K562 (cell line): Measurements from ENCODE around the gene ABHD12. TPM values are rescaled to one million over a fixed set of nuclear protein-coding genes. Genes with fewer than 3 reads are reported as not detected.
A peak's percentile ranks its signal among the peaks of the same experiment; 100 is the strongest.

Experiments used
- ATAC-seq: fragments of 200-7000 bp; cut with Tn5 transposase; 3 replicates; pipeline ENCODE4 v1.9.1; 2020; ENCODE audit warnings: moderate library complexity
- BruUV-seq: library from RNA; stranded (reverse); fragments of 400-500 nt; replicated peaks from 2 replicates; lab custom pipeline; 2021; lab: Mats Ljungman, UMichigan
- CTCF ChIA-PET: fragments of 300-600 bp; formaldehyde crosslinking; extraction: SDS; loops from one replicate; lab custom pipeline; 2021; ENCODE audit warnings: low intra/inter-chr PET ratio; lab: Yijun Ruan, JAX
- POLR2A ChIA-PET: fragments of 300-600, 350-650 bp; sonication (Branson Sonifier 250); formaldehyde crosslinking; extraction: SDS; loops from one replicate; lab custom pipeline; 2021; ENCODE audit warnings: antibody characterized with exemption, inconsistent platforms; lab: Yijun Ruan, JAX
- DNase-seq, 4 experiments: peaks; one replicate each; pipeline versions ENCODE4 v3.0.0 to v3.0.0-alpha.2; 2011 to 2018; ENCODE audit warnings: low spot score in 3 of 4, mixed read lengths in 3 of 4; ENCODE audit errors: extremely low read depth in 1 of 4
- FAIRE-seq: peaks from 2 replicates; lab custom pipeline; 2011; peaks lifted over from hg19 to GRCh38; lab: Jason Lieb, UNC
- H2AFZ ChIP-seq: 2 replicates; pipeline ENCODE4 v1.6.0; 2011; ENCODE audit warnings: low read depth, low read length, control low read depth, inconsistent platforms
- H3K27ac ChIP-seq: fragments of 200-600 bp; 3 replicates; pipeline ENCODE4 v1.8.0; 2011; ENCODE audit warnings: low read depth, mild to moderate bottlenecking, control low read depth, inconsistent platforms, low read length, moderate library complexity, mixed read lengths; ENCODE audit errors: extremely low read depth
- H3K27me3 ChIP-seq, 2 experiments: fragments of 300-600 bp in 1 of 2; 2 replicates in 1 of 2; 3 replicates in 1 of 2; pipeline versions ENCODE4 v1.6.0 to v1.8.0; 2011; ENCODE audit warnings: inconsistent platforms in 2 of 2, low read length in 2 of 2, mild to moderate bottlenecking in 1 of 2, mixed read lengths in 1 of 2, moderate library complexity in 1 of 2; ENCODE audit not compliant: control insufficient read depth in 2 of 2, insufficient read depth in 2 of 2
- H3K36me3 ChIP-seq: fragments of 300-600 bp; 3 replicates; pipeline ENCODE4 v1.8.0; 2011; ENCODE audit warnings: mild to moderate bottlenecking, low read length, inconsistent platforms; ENCODE audit not compliant: control insufficient read depth, insufficient read depth
- H3K4me1 ChIP-seq, 2 experiments: fragments of 200-600 bp in 1 of 2; replicated peaks in 1 of 2; 2 replicates in 1 of 2; 3 replicates in 1 of 2; pipeline versions ENCODE4 v1.5.1 to v1.8.0; 2011; ENCODE audit warnings: inconsistent platforms in 2 of 2, low read length in 2 of 2, mild to moderate bottlenecking in 1 of 2, mixed read lengths in 1 of 2, moderate library complexity in 1 of 2; ENCODE audit not compliant: control insufficient read depth in 2 of 2, insufficient read depth in 2 of 2
- H3K4me2 ChIP-seq: 2 replicates; pipeline ENCODE4 v1.6.1; 2011; ENCODE audit warnings: low read length, control low read depth, inconsistent platforms, mixed read lengths; ENCODE audit not compliant: insufficient read depth
- H3K4me3 ChIP-seq: fragments of 200-600 bp; sonication (generic), shearing (Covaris generic); 2 replicates; pipeline ENCODE4 v1.5.1; 2016; ENCODE audit warnings: control low read depth, inconsistent platforms
- H3K79me2 ChIP-seq: fragments of 200-600 bp; 3 replicates; pipeline ENCODE4 v1.8.0; 2011; ENCODE audit warnings: low read length, inconsistent platforms; ENCODE audit not compliant: control insufficient read depth, insufficient read depth
- H3K9ac ChIP-seq, 2 experiments: 2 replicates each; pipeline versions ENCODE4 v1.6.0 to v1.6.1; 2011; ENCODE audit warnings: low read depth in 2 of 2, low read length in 2 of 2, control low read depth in 1 of 2, inconsistent platforms in 1 of 2, mild to moderate bottlenecking in 1 of 2, mixed read lengths in 1 of 2; ENCODE audit not compliant: insufficient read depth in 1 of 2
- H3K9me1 ChIP-seq: one replicate; pipeline ENCODE4 v1.6.0; 2011; ENCODE audit warnings: inconsistent platforms, mild to moderate bottlenecking, low read length, moderate library complexity; ENCODE audit not compliant: control insufficient read depth, insufficient read depth
- H3K9me3 ChIP-seq: replicated peaks from 2 replicates; pipeline ENCODE4 v1.5.1; 2011; ENCODE audit warnings: low read depth, low read length, inconsistent platforms; ENCODE audit not compliant: control insufficient read depth, insufficient read depth
- H4K20me1 ChIP-seq: replicated peaks from 2 replicates; pipeline ENCODE4 v1.6.1; 2011; ENCODE audit warnings: low read length, inconsistent platforms, mixed read lengths; ENCODE audit not compliant: control insufficient read depth, insufficient read depth
- C11orf30 ChIP-seq: fragments of 450-650 bp; IDR thresholded peaks from 2 replicates; pipeline ENCODE4 v1.6.1; 2016; ENCODE audit warnings: low read depth, mild to moderate bottlenecking
- KLF13 ChIP-seq: fragments of 450-650 bp; IDR thresholded peaks from 2 replicates; pipeline ENCODE4 v1.6.1; 2016; ENCODE audit warnings: missing genetic modification characterization, low read depth, mild to moderate bottlenecking, missing compliant biosample characterization, moderate library complexity, borderline replicate concordance
- SLC30A9 ChIP-seq: fragments of 250-450 bp; sonication (Bioruptor Pico); IDR thresholded peaks from 2 replicates; pipeline ENCODE4 v1.8.0; 2022; ENCODE audit warnings: mild to moderate bottlenecking, moderate library complexity
- ZNF316 ChIP-seq: fragments of 450-650 bp; IDR thresholded peaks from 2 replicates; pipeline ENCODE4 v1.6.1; 2016
- WGBS: fragments of 100-300 bp; shearing (Covaris generic); methylation state at CpG from one replicate; pipeline ENCODE4 v1.1.6; 2016; ENCODE audit warnings: low coverage, mixed read lengths; ENCODE audit not compliant: insufficient coverage; ENCODE audit errors: missing lambda C conversion rate; 5-methylcytosine and 5-hydroxymethylcytosine counted together
- in situ Hi-C: fragments of 300-500 bp; cut with MboI; formaldehyde crosslinking; loops from 4 replicates; pipeline ENCODE4 v1.15.0; 2018; ENCODE audit warnings: inconsistent platforms, mixed read lengths
- intact Hi-C: fragments of 100-400 bp; cut with micrococcal nuclease; formaldehyde crosslinking; loops from 2 replicates; pipeline ENCODE4 v1.14.2; 2022
- polyA plus RNA-seq, 8 experiments: library from polyadenylated mRNA; depleted of rRNA in 4 of 8; stranded (reverse) in 5 of 8; unstranded in 3 of 8; fragments of >200 nt; fragmentation: Nextera tagmentation in 2 of 8; fragmentation: Illumina TruSeq in 1 of 8; extraction: Ambion mirVana in 2 of 8; extraction: Trizol in 1 of 8; gene quantifications; 2 replicates each; pipeline versions ENCODE4 v1.2.1 to v1.2.3, GENCODE V29; 2011 to 2014; ENCODE audit warnings: inconsistent platforms in 1 of 8, missing spikeins in 1 of 8
- total RNA-seq, 7 experiments: library from RNA; depleted of rRNA in 6 of 7; stranded (reverse); fragments of >200 nt in 6 of 7; fragmentation: Illumina TruSeq in 2 of 7; extraction: Trizol in 2 of 7; gene quantifications; 2 replicates each; pipeline versions ENCODE4 v1.2.1 to v1.2.3, GENCODE V29; 2011 to 2021; ENCODE audit warnings: low replicate concordance in 1 of 7

The ABHD12 gene
- total and polyA plus RNA-seq, 9 of the 15 experiments (the other 6 are each of a cell fraction or from before 2014, with no cell fraction given) = 0.65 to 15.6 (median 9.1) TPM

GRCh38 chr20:25338112-25339023 lies 52.3 kb downstream of the ABHD12 start:
- ATAC-seq (peak; percentile 34; the same call in 1 of the 3 replicates), DNase-seq (no peak), FAIRE-seq (no peak)
- no peak for TF ChIP-seq KLF13 (tag)
- peak; percentile 40; the same call in 1 of the 2 replicates for TF ChIP-seq ZNF316
- TF ChIP-seq C11orf30 = peak; percentile 40; the same call in 1 of the 2 replicates
- TF ChIP-seq SLC30A9 (CRISPR knock-in tag) = no peak
- WGBS = 70% methylated on average over 6 of the region's 11 CpGs
- no TSS peak for BruUV-seq
- no peaks in the 10 kb centered on the region; the same call in 2 of the 3 replicates for H3K79me2 ChIP-seq
- H3K9ac ChIP-seq = no peak overlapping the region; a peak in 1 of 4 replicates
- no peaks in the 10 kb centered on the region for H3K9me1 ChIP-seq
- H3K4me3 ChIP-seq = no peak overlapping the region
- no peaks in the 10 kb centered on the region for H3K9me3 ChIP-seq
- H3K36me3 ChIP-seq = no peaks in the 10 kb centered on the region
- no peaks in the 10 kb centered on the region for H4K20me1 ChIP-seq
- no peaks in the 10 kb centered on the region for H3K27me3 ChIP-seq
- in situ Hi-C loops = no loop called here
- H2AFZ ChIP-seq = no peak overlapping the region
- no peak overlapping the region for H3K27ac ChIP-seq
- intact Hi-C loops = no loop called here
- POLR2A ChIA-PET = no interaction called here
- H3K4me1 ChIP-seq = no peaks in the 10 kb centered on the region; a peak in 1 of 5 replicates
- no peak overlapping the region for H3K4me2 ChIP-seq
- CTCF ChIA-PET = interaction anchor here (2.6 kb wide), 1 partner anchor 60 kb away, joined by 7 read pairs; no protein-coding TSS in a partner anchor
